Stimulated activated CD8-positive, alpha-beta memory T cell treated with anti-CD3 and anti-CD28 coated beads, Interleukin-2, amount 100 ng/mL, for 48 hours (primary cell): ENCODE measurements around the gene SMIM10L2A.
"Not testable (repeated sequence)": the region's sequence is repeated elsewhere in the genome, so short reads cannot be mapped to it uniquely, and the experiment has no call there.

ENCODE experiments used
- DNase-seq, 2 donors: peaks; one replicate each; pipeline ENCODE4 v3.0.0-alpha.2; 2020; ENCODE audit warnings: low read depth in 2 of 2

The SMIM10L2A gene

DNA sequence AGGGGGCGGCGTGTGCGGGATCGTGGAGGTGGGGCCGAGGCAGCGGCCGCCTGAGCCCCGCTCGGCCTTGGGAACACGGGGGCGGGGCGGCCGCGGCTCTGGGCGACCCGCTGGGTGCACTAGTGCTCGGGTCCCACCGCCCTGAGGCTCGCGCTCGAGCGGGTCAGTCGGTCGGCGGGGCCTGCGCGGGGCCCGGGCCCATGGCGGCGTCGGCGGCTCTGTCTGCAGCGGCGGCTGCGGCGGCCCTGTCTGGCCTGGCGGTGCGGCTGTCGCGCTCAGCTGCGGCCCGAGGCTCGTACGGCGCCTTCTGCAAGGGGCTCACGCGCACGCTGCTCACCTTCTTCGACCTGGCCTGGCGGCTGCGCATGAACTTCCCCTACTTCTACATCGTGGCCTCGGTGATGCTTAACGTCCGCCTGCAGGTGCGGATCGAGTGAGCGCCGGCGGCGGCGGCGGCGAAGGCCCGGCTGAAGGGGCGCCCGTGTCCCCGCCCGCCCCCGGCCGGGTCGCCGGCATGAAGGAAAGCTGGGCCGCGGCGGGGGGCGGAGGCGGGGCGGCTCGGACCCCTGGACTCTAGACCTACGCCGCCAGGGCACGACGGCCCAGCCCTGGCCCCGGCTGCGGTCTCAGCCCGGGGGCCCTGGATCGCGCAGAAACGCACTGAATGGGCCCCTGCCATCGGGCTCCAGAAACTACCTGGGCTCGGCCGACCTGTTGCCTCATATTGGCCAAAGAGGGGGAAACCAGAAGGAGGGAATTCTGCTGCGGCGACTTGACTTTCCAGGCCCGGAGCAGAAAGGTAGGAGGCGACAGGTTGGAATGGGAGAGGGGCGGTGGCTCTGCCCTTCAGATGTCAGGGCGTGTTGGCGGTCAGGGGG lies at the start of gene SMIM10L2A:
SMIM10L2A (plus strand) TSS at position 13 of the 878 bp plus-strand sequence; CDS start at position 201, 188 bp downstream.
- no peak for DNase-seq

DNA sequence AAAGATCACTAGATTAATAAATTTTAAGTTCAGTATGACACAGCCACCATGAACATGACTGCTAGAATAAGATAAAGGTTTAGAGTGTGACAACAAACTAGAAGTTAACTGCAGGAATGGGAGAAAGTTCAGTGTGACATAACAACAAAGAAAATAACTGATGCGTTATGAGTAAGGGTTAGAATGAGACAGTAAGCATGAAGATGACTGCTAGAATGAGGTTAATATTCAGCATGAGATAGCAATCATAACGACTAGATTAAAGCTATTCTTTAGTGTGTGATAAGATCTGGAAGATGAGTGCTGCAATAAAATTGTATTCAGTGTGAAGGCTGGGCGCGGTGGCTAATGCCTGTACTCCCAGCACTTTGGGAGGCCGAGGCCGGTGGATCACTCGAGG lies 48.4 kb upstream of the SMIM10L2A start:
- no peak for DNase-seq

DNA sequence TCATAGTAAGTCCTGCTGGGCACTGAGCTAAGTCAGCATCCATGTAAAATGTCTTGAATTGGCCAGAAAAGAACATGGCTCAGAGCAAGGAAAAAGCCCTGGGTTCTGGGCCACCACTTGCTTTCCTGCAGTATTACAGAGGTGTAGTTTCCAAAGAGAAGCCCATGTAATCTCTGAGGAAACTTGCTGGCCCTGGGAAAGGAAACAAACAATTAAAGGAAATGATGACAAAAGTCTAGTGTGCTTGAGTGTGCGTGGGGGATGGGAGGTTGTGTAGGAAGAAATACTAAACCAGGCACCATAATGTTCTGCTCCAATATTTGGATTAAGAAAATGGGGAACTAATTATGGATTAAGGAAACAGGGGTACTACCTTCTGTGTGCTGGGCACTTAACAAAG lies 39.5 kb upstream of the SMIM10L2A start:
- no peak for DNase-seq

DNA sequence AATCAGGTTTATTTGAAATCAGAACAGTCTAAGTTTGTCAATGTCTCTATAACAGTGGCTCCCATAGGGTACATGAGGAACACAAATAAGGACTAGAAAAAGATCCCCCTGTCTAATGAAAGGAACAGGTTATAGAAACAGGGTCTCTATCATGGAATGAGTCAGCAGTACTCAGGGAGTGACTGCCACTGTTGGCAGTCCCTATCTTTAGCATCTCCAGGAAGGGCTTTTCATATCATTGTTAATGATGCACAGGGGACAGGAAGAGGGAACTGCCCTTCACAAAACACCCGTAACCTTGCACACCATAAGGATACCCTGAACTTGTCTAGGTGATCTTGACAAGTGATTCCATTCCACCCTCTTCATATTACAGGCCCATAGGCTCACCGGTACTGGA lies 38.5 kb upstream of the SMIM10L2A start:
- no peak for DNase-seq

DNA sequence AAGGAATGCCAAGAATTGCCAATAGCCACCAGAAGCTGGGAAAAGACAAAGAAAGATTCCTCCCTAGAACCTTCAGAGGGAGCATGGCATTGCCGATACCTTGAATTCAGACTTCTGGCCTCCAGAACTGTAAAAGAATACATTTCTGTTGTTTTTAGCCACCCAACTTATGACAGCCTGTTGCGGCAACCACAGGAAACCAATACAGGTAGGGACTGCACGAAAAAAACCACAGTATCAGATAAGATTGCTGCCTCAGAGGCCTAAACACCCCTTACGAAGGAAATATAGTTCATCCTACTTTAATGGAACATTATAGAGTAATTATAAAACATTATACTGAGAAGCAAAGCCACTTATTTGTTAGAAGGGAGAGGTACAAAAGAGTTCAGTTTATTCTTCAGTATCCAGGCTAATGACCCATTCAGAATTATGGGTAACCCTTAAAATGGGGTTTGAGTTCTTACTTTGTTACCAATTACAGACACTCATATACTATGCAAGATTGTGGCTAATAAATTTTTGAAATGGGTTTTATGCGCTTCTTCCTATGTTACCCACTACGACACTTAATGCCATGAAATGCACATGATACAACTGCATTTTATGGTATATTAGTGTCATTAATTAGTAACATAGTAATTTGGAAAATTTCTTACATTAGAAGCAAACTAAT lies 37.4 kb upstream of the SMIM10L2A start:
- DNase-seq, result no peak

DNA sequence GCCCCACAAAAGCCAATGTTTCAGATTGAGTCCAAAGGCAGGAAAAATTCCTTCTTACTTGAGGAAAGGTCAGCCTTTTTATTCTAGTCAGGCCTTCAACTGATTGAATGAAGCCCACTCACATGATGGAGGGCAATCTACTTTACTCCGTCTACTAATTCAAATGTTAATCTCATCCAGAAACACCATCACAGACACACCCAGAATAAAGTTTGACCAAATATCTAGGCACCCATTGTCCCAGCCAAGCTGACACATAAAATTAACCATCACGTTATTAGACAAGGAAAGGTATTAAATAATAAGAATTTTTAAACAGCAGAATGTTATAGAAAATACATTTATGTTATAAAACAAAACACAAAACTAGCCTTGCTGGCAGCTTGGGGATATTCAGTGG lies 32.9 kb upstream of the SMIM10L2A start:
- DNase-seq, result no peak

DNA sequence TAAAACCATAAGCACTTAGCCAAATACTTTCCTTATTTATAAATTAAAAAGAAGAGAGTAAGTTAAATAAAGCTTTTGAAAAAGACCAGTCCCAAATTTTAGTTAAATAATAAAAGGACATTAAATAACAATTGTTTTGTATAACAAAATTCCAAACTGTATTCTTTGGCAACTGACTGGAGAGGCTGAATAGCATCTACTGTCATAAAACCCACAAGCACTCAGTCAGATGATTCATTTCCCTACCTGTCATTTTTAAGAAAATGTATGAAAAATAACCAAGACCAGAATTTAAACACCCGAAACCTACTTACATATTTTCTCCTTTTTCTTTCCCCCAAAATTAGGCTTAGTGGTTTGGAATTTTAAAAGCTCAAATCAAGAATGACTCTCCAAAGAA lies 32.5 kb upstream of the SMIM10L2A start:
- DNase-seq, result no peak

DNA sequence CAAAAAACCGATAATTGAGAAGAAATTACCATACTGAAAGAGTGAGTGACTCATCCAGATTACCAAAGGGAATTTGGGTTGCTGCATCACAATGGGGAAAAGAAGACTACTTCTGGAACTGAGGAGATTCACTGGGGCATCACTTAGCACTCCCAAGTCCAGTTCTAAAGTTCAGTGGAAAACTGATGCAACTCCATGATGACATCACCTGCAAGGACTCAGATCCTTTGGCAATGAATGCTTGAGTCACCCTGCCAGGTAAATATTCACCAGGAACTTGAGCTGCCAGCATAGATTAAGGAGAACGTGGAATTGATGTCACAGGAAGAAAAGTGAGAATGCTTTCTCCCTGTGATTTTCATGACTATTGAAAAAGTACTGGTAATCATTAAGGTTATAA lies 32.0 kb upstream of the SMIM10L2A start:
- DNase-seq, result no peak

DNA sequence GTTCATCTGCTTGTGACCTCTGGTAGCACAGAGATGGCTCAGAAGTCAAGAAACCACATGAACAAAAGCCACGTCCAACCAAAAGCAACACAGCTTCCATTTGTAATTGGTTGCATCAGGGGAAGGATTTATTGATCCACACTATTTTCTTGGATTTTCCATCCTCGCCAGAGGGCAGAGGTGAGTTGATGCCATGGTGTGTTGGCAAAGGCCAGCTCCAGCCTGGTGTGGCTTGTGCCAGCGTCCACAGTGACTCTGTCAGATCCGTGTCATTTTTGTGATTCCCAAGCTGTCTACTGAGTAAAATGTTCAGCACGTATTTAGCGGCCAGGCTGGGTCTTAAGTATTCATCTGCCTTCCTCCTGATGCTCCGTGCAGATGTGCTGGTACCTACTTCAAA lies 30.0 kb upstream of the SMIM10L2A start:
- DNase-seq, result no peak

DNA sequence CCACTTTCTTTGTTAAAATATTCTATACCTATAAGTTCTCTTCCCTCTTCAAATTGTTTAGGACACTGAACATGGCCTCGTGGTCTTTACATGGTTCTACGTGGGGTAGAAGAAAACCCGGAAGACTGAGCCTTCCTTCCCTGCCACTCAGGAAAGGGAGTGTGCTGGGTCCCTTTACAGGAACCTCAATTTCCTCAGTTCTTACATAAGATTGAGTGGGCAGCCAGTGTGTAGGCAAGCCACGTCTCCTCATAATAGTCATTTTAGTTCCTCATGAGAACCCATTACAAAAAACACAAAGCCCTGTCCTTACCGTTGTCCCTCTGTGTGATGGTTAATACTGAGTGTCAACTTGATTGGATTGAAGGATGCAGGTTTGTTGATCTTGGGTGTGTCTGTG lies 28.7 kb upstream of the SMIM10L2A start:
- DNase-seq, result no peak

DNA sequence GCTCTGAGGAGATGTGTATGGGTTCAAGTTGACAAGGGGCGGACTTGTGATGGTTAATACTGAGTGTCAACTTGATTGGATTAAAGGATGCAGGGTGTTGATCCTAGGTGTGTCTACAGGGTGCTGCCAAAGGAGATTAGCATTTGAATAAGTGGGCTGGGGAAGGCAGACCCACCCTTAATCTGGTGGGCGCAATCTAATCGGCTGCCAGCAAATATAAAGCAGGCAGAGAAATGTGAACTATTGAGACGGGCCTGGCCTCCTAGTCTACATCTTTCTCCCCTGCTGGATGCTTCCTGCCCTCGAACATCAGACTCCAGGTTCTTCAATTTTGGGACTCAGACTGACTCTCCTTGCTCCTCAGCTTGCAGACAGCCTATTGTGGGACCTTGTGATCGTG lies 26.7 kb upstream of the SMIM10L2A start:
- DNase-seq, result no peak

DNA sequence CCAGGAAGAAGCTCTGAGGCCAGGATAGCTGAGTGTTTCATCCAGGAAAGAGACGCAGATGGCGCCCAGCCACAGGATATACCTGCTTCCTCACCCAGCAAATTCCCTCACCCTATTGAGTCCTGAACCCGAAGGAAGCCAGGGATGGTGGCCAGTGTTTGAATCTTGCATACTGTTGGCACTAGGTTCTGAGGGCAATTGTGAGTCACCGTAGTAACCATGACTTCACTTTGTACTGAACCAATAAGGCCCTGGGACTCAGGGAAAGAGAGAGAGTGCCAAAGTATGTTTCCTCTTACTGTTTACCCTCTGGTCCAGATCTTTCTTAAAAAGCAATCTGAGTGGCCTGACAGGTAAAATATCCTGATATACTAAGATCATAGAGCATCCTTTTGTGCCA lies 25.6 kb upstream of the SMIM10L2A start:
- DNase-seq, result no peak

DNA sequence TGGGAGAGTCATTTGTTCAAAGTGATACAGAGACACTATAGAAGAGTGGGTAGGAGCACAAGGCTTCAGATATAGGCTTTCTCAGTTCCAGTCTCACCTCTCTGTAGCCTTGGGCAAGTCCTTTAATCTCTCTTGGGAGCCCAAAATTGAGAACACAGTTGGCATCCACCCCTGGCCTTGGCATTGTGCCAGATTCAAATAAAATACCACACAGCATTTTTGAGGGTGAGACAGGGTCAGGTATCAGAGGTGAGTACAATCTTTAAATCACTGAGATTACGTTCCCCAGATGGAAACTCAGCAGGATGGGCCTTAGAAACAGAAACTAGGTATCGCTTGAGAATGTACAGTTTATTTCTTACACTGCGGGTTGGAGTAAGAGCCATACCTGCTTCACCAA lies 25.2 kb upstream of the SMIM10L2A start:
- DNase-seq, result no peak

DNA sequence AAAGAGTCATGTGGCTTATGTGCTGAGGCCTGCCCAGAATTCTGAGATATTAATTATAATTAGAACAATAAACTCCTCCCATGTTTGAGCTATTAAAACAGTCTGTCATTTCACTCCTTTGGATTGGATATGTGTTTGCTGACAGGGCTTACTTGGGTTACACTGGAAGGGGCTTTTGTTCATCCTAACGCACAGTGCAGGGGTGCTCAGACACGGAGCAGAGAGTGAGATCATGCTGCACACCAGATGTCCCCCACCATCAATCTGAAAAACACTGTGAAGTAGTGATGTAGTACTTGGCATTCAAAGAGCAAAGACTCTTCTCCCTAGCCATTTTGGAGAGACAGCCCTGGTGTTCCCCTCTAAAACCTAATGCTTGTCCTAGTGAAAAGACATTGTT lies 24.1 kb upstream of the SMIM10L2A start:
- DNase-seq, result no peak

DNA sequence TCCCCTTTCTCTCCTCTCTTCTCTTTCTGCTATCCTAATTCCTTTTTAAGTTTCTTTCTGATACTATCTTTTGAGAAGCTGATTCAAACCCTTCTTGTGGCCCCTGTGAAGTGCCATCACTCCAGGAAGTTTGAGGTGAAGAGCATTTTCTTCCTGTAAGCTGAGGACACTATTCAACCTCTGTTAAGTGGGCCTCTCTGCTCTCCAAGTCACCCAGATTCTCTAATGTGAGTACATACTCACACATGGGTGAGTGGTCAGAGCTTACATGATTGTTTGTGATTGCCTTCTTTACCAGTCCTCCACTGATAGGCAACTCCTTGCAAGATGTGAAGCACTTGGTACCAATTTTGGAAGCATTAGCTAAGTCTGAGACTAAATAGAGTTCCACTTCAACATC lies 18.4 kb upstream of the SMIM10L2A start:
- DNase-seq, result no peak

DNA sequence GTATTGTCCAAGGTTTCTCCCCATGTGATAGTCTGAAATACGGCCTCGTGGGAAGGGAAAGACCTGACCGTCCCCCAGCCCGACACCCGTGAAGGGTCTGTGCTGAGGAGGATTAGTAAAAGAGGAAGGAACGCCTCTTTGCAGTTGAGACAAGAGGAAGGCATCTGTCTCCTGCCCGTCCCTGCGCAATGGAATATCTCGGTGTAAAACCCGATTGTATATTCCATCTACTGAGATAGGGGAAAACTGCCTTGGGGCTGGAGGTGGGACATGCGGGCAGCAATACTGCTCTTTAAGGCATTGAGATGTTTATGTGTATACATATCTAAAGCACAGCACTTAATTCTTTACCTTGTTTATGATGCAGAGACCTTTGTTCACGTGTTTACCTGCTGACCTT lies 15.3 kb upstream of the SMIM10L2A start:
- not testable (repeated sequence) for DNase-seq

DNA sequence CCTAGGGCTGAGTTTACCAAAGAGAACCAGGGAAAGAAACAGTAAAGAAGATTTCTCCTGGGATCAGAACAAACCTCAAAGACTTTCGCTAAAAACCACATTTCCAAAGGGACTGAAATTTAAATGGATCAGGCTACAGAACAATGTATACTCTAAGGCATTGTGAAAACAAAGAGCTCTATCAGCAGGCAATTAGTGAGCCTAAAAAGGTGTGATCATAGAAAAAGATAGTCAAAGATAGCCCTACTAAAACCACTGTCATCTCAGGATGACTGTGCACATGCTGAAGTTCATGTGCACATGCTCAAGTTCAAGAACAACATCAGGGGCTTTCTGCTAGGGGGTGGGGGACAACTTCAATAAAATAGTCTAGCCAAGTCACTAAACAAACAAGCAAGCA lies 12.9 kb upstream of the SMIM10L2A start:
- no peak for DNase-seq

DNA sequence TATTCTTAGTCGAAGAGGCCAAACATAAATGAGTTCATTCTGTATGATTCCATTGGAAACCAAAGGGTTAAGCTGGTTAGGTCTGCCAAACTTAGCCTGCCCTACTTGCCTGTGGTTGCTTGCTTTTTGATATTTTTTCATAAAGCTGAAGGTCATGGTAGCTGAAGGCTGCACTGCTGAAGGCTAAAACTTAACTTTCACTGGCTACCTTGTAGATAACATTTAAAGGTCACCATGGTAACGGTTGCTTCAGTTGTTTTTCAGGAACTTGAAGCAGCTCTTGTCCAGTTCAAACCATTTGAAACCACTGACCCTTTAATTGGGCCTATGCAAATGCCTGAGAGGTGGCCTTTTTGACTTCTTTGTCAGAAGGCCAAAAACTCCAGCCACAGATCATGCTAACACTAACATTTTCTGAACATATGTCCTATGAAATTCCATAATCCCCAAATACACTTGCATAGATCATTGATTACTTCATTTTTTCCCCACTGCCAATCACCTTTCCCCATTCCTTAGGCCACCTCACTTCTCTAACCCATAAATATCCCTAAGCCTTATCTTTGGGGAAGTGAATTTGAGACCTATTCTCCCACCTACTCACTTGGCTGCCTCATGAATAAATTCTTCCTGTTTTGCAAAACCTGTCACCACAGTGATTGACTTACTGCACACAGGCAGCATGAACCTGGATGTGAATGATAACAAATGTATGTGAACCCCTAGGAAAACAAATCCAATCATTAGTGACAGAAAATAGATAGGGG lies 10.7 kb upstream of the SMIM10L2A start:
- DNase-seq, result no peak

DNA sequence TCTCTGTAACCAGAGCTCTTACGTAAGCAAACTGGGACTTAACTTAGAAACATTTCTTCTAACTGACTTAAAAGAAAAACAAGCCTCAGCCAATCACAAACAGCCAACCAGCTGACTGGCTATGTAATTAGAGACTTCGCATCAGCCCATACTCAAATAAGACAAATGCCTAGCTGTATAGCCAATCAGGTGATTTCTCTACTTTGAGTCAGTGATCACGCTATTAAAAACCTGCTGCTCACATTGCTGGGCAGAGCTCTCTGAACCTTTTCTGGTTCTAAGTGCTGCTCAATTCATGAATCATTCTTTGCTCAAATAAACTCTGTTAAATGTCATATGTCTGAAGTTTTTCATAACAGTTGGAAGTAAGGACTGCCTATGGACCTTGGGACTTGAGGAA lies 9.9 kb upstream of the SMIM10L2A start:
- DNase-seq, result no peak

DNA sequence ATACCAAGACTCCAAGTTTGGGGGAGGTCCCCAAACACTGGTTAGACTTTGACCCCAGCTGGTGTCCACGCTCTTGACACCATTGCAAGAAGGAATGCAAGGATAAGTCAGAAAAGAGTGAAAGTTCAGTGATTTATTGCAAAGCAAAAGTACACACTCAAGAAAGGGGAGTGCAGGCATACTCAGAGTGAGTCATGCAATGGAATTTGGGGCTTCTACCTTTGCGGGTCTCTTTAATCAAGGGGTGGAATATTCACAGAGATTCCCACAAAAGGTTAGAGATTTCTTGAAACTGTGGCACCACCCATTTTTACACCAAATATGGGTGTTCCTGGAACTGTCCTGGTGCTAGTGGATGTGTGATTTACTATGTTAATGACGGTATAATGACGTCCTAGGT lies 5.2 kb upstream of the SMIM10L2A start:
- no peak for DNase-seq

DNA sequence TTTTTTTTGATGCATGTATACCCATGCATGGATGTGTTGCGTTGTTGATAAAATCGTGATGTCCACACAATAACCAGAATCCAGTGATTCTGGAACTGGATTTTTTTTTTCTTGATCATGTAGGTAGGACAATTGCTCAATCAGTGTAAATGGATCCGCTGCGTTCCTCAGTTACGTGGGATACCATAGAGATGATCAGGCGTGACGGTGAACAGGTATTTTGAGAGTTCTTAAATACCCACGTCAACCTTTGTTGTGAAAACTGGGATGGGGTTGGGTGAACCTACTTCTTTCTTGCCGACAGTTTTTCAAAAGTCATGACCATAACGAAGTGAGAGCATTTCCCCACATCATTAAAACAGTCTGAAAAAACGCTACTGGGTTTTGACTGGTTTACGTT lies 913 bp upstream of the SMIM10L2A start:
- DNase-seq, result no peak

DNA sequence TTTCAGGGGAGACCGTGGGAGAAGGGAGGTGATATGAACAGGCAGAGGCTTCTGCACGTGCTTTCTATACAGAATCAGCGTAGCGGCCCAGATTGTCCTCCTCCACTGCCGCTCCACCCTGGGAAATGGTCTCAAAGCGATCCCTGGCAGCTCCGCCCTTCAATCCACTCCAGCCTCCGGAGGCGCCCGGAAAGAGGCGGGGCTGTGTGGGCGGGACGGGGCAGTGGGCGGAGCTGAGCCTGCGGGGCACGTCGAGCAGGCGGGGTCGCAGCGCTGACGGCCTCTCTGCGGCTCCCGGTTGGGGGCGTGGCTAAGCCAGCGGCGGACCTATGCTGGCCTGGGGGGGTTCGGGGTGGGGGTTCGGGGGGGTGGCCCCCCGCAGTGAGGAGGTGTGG lies 210 bp upstream of the SMIM10L2A start:
- DNase-seq, result peak; percentile 71 to 82

DNA sequence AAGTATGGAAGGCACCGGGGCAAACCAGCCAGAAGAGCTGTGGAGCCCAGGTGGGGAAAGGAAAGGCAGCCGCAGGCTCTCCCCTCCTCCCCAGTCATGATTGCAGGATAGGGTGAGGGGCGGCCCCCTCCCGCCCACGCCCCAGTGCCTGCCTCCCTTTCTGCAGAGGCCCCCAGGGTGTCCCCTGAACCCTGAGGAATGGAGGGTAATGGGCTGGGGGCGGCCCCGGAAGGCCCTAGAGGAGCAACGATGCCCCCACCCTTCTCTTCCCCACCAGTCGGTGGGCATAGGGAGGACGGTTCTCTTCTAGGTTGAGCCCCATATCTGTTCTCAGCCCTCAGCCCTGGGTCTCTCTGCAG lies 1.0 kb downstream of the SMIM10L2A start:
- not testable (repeated sequence) for DNase-seq
